ENCODE measurements around the gene SCN2B.

Gene SCN2B

GRCh38 chr11:118219732-118220131 is 43.3 kb upstream of the SCN2B start:
- in situ Hi-C loops (cut with MboI; ENCODE audit: low pct_unique_long_range_greater_than_20kb, low sequenced_read_pairs, unreplicated experiment), result no loop called here
- TF ChIP-seq CTCF (IDR thresholded peaks at IDR 0.05; ENCODE audit: extremely low read depth, insufficient read depth, missing control alignments), result no peak
- no peak for DNase-seq (ENCODE audit: low spot score)

GRCh38 chr11:118219244-118219643 is 42.8 kb upstream of the SCN2B start:
- DNase-seq (ENCODE audit: low spot score), result no peak
- TF ChIP-seq CTCF (IDR thresholded peaks at IDR 0.05; ENCODE audit: extremely low read depth, insufficient read depth, missing control alignments), result no peak
- in situ Hi-C loops (cut with MboI; ENCODE audit: low pct_unique_long_range_greater_than_20kb, low sequenced_read_pairs, unreplicated experiment), result no loop called here

GRCh38 chr11:118217575-118217974 is 41.1 kb upstream of the SCN2B start:
- TF ChIP-seq CTCF (IDR thresholded peaks at IDR 0.05; ENCODE audit: extremely low read depth, insufficient read depth, missing control alignments), result no peak
- DNase-seq (ENCODE audit: low spot score), result no peak
- in situ Hi-C loops (cut with MboI; ENCODE audit: low pct_unique_long_range_greater_than_20kb, low sequenced_read_pairs, unreplicated experiment), result no loop called here

GRCh38 chr11:118216621-118217481 is 40.4 kb upstream of the SCN2B start:
- in situ Hi-C loops (cut with MboI; ENCODE audit: low pct_unique_long_range_greater_than_20kb, low sequenced_read_pairs, unreplicated experiment), result no loop called here
- DNase-seq (ENCODE audit: low spot score), result peak; percentile 26
- TF ChIP-seq CTCF (IDR thresholded peaks at IDR 0.05; ENCODE audit: extremely low read depth, insufficient read depth, missing control alignments), result no peak

DNA sequence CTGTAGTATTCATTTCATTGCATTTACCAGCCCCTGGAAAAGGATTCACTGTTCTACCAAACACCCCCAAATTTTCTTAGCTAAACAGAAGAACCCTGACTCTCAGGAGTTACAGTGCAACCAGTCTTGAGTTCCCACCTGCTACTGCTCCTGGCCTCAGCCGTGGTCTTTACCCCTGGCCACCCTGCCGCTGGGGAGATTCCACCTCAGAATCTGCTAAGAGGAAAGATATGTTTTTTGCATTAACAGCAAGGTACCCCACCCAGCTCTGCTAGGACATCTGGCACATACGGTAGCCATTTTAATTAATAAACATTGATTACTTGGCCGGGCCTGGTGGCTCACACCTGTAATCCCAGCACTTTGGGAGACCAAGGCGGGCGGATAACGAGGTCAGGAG is 39.3 kb upstream of the SCN2B start:
- in situ Hi-C loops (cut with MboI; ENCODE audit: low pct_unique_long_range_greater_than_20kb, low sequenced_read_pairs, unreplicated experiment), result no loop called here
- DNase-seq (ENCODE audit: low spot score), result no peak
- TF ChIP-seq CTCF (IDR thresholded peaks at IDR 0.05; ENCODE audit: extremely low read depth, insufficient read depth, missing control alignments), result no peak

GRCh38 chr11:118215262-118215661 is 38.8 kb upstream of the SCN2B start:
- TF ChIP-seq CTCF (IDR thresholded peaks at IDR 0.05; ENCODE audit: extremely low read depth, insufficient read depth, missing control alignments), result no peak
- in situ Hi-C loops (cut with MboI; ENCODE audit: low pct_unique_long_range_greater_than_20kb, low sequenced_read_pairs, unreplicated experiment), result no loop called here
- DNase-seq (ENCODE audit: low spot score), result no peak
